ENCODE results near the gene TAF12. TPM values are rescaled to one million over a fixed set of nuclear protein-coding genes. Genes with fewer than 3 reads are reported as not detected.
"Not testable (repeated sequence)": the region's sequence is repeated elsewhere in the genome, so short reads cannot be mapped to it uniquely, and the experiment has no call there.

TAF12 gene, protein sequence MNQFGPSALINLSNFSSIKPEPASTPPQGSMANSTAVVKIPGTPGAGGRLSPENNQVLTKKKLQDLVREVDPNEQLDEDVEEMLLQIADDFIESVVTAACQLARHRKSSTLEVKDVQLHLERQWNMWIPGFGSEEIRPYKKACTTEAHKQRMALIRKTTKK
- total RNA-seq: 28.2 TPM
- long read RNA-seq, transcript TAF12-202 (6 exons, 1,334 nt): major isoform, 8 of 31 reads
- long read RNA-seq, partial matches to known transcripts: 0 of 31 reads
- long read RNA-seq, other reads (novel, unspliced or antisense): 21 of 31 reads

DNA sequence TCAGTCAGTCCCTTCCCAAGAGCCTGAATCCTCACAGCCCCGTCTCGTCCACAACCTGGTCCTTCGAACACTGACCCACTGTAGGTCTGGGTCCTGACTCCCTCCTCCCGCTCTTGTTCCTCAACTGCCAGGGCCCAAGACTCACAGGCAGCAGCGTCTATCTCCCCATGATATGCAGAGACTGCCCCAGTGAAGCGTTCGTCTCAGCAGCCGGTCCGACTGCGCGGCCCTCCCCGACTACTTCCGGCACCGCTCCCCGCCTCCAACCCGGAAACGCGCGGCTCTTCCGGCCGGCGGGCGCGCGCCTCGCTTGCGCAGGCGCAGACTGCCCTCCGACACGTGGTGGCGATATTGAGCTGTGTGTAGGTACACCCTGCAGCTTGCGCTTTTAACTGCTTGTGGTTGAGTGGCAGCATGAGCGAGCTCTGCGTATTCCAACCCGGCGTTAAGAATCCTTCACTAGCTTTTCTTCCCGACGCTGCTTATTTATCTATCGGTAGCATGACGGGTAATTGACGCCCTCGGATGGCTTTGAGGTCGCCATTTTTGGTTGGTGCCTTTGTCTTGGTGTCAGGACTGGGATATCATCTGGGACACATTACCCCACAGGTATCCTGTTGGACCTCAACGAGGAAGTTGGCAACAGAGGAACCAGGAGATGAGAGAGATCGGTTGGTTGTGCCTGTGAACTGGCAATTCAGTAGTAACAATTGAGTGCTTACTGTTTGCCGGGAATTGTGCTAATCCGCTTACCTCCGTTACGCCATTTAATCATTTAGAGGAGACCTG is at the start of gene TAF12:
Gene TAF12, minus strand, starts transcription at position 221 of the 789 bp plus-strand sequence. CDS start 20,986 bp downstream, outside the sequence.
- Histone ChIP-seq H3K4me3 (peak within 1 kb of the TSS; percentile 87), H3K4me1 (peaks cover 71% of the 10 kb centered on the region), H3K27ac (replicated peaks) (peak within 1 kb of the TSS; percentile 93), H3K27me3 (ENCODE audit: low read depth) (no peaks in the 10 kb centered on the region), H3K9me3 (replicated peaks) (no peaks in the 10 kb centered on the region), H3K36me3 (no peaks in the 10 kb centered on the region)
- peak; percentile 91 for DNase-seq
- TF ChIP-seq, protein P1, sequence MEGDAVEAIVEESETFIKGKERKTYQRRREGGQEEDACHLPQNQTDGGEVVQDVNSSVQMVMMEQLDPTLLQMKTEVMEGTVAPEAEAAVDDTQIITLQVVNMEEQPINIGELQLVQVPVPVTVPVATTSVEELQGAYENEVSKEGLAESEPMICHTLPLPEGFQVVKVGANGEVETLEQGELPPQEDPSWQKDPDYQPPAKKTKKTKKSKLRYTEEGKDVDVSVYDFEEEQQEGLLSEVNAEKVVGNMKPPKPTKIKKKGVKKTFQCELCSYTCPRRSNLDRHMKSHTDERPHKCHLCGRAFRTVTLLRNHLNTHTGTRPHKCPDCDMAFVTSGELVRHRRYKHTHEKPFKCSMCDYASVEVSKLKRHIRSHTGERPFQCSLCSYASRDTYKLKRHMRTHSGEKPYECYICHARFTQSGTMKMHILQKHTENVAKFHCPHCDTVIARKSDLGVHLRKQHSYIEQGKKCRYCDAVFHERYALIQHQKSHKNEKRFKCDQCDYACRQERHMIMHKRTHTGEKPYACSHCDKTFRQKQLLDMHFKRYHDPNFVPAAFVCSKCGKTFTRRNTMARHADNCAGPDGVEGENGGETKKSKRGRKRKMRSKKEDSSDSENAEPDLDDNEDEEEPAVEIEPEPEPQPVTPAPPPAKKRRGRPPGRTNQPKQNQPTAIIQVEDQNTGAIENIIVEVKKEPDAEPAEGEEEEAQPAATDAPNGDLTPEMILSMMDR (IDR thresholded peaks at IDR 0.05; ENCODE audit: borderline replicate concordance): peak; percentile 45
- intact Hi-C loops (cut with micrococcal nuclease): no loop called here

- peaks cover 72% of the 10 kb centered on the region for H3K36me3 ChIP-seq
- intact Hi-C loops (cut with micrococcal nuclease); DNase-seq: not testable (repeated sequence)
Observed at GRCh38 chr1:28691627-28692026, 48.8 kb upstream of the TAF12 start.

GRCh38 chr1:28684937-28685336 is 42.1 kb upstream of the TAF12 start:
- H3K36me3 ChIP-seq: peaks cover 61% of the 10 kb centered on the region
- intact Hi-C loops (cut with micrococcal nuclease): no loop called here

More at GRCh38 chr1:28691627-28692026, 48.8 kb upstream of the TAF12 start:
- not testable (repeated sequence) for H3K27ac ChIP-seq (replicated peaks); H3K4me1 ChIP-seq; H3K27me3 ChIP-seq (ENCODE audit: low read depth); H3K9me3 ChIP-seq (replicated peaks); H3K4me3 ChIP-seq

GRCh38 chr1:28682840-28683239 is 40.0 kb upstream of the TAF12 start:
- Histone ChIP-seq H3K9me3 (replicated peaks) (no peaks in the 10 kb centered on the region), H3K36me3 (peaks cover 51% of the 10 kb centered on the region), H3K4me3 (no peak overlapping the region), H3K27me3 (ENCODE audit: low read depth) (no peaks in the 10 kb centered on the region), H3K4me1 (no peaks in the 10 kb centered on the region), H3K27ac (replicated peaks) (no peak overlapping the region)
- DNase-seq: no peak
- intact Hi-C loops (cut with micrococcal nuclease): no loop called here
- TF ChIP-seq, protein P1 (IDR thresholded peaks at IDR 0.05; ENCODE audit: borderline replicate concordance): no peak

More at GRCh38 chr1:28684937-28685336, 42.1 kb upstream of the TAF12 start:
- Histone ChIP-seq H3K27ac (replicated peaks) (no peak overlapping the region), H3K27me3 (ENCODE audit: low read depth) (no peaks in the 10 kb centered on the region), H3K9me3 (replicated peaks) (no peaks in the 10 kb centered on the region), H3K4me1 (no peaks in the 10 kb centered on the region), H3K4me3 (no peak overlapping the region)
- TF ChIP-seq, protein P1 (IDR thresholded peaks at IDR 0.05; ENCODE audit: borderline replicate concordance): no peak
- no peak for DNase-seq

DNA sequence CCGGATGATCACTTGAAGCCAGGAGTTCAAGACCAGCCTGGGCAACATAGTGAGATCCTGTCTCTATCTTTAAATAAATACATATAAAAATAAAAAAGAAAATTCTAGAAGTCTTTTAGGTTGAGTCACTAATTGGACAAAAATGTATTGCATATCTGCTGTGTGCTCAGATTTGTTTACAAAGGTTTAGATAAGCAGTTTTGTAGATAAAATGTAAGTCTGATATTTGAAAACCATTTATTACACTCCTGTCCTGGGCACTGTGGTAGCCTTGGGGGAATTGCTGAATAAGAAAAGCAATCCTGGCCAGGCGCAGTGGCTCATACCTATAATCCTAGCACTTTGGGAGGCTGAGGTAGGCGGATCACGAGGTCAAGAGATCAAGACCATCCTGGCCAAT is 37.3 kb upstream of the TAF12 start:
- no peak for DNase-seq
- TF ChIP-seq, protein P1 (IDR thresholded peaks at IDR 0.05; ENCODE audit: borderline replicate concordance): no peak
- H3K36me3 ChIP-seq: peaks cover 32% of the 10 kb centered on the region
- H3K27me3 ChIP-seq (ENCODE audit: low read depth): no peaks in the 10 kb centered on the region
- intact Hi-C loops (cut with micrococcal nuclease): no loop called here
- H3K27ac ChIP-seq (replicated peaks): no peak overlapping the region
- H3K9me3 ChIP-seq (replicated peaks): no peaks in the 10 kb centered on the region
- peaks cover 7% of the 10 kb centered on the region for H3K4me1 ChIP-seq
- H3K4me3 ChIP-seq: no peak overlapping the region

DNA sequence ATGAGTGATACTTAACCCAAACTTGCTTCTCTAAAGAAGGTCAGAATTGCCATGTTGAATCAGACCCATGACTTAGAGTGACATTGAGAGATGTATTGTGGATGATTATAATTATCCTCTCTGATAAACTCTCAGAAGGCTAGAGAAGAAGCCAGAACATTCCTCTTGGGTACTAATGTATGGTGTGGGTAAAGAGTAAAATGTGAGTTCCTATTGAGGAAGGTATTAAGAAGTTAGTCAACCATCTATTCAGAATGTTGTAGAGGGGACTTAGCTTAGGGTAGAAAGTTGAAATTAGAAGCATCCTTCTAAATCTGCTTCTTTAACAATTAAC is 33.0 kb upstream of the TAF12 start:
- Histone ChIP-seq H3K27me3 (ENCODE audit: low read depth) (no peaks in the 10 kb centered on the region), H3K27ac (replicated peaks) (no peak overlapping the region), H3K4me1 (peaks cover 7% of the 10 kb centered on the region), H3K4me3 (no peak overlapping the region), H3K9me3 (replicated peaks) (no peaks in the 10 kb centered on the region), H3K36me3 (peaks cover under 1% of the 10 kb centered on the region)
- intact Hi-C loops (cut with micrococcal nuclease): no loop called here
- DNase-seq: no peak
- TF ChIP-seq, protein P1 (IDR thresholded peaks at IDR 0.05; ENCODE audit: borderline replicate concordance): no peak

DNA sequence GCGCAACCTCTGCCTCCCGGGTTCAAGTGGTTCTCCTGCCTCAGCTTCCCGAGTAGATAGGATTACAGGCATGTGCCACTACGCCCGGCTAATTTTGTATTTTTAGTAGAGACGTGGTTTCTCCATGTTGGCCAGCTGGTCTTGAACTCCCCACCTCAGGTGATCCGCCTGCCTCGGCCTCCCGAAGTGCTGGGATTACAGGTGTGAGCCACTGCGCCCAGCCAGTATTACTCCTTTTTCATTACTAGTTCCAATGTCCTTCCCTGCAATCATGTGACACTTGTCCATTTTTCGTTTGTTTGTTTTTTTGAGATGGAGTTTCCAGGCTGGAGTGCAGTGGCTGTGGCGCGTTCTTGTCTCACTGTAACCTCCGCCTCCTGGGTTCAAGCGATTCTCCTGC is 30.1 kb upstream of the TAF12 start:
- intact Hi-C loops (cut with micrococcal nuclease); H3K9me3 ChIP-seq (replicated peaks); H3K36me3 ChIP-seq; H3K27me3 ChIP-seq (ENCODE audit: low read depth); H3K27ac ChIP-seq (replicated peaks); H3K4me3 ChIP-seq; DNase-seq: not testable (repeated sequence)
- peaks cover 25% of the 10 kb centered on the region for H3K4me1 ChIP-seq

Measured in left ventricle myocardium inferior (tissue), 1 donor.